Measurements from ENCODE around the gene TTBK1. TPM values are rescaled to one million over a fixed set of nuclear protein-coding genes. Genes with fewer than 3 reads are reported as not detected.

Gene TTBK1
- polyA plus RNA-seq, 1 of the 3 experiments (the other 2 are of a cell fraction) = 0.94 TPM

DNA sequence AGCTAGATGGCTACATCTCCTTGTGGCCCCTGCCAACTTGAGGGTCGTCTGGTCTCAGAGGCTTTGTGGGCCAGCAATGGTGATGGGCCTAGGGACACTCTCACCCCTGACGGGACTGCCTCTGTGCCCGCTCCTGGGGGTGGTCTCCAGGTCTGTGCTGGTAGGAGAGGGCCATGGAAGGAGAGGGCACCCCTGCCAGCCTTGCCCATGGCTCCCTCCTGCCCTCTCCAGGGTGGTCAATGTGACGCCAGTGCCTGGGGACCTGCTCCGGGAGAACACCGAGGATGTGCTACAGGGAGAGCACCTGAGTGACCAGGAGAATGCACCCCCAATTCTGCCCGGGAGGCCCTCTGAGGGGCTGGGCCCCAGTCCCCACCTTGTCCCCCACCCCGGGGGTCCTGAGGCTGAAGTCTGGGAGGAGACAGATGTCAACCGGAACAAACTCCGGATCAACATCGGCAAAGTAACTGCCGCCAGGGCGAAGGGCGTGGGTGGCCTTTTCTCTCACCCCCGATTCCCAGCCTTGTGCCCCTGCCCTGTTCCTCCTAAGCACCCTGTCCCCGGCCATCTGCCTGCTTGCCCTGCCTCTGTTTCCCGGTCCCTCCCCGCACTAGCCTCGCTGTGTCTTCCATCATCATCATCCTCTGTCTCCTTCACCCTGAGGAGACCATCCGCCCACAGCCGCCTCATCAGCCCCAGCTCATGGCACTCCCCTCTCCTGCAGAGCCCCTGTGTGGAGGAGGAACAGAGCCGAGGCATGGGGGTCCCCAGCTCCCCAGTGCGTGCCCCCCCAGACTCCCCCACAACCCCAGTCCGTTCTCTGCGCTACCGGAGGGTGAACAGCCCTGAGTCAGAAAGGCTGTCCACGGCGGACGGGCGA, 15.8 kb downstream of the TTBK1 start:
- no peaks in the 10 kb centered on the region for H3K9me2 ChIP-seq
- ChIA-PET POLR2A (interaction anchor here (1.3 kb wide), 1 partner anchor 9 kb away, joined by 3 read pairs; no protein-coding TSS in a partner anchor), CTCF (interaction anchor here (1.5 kb wide), 1 partner anchor 30 kb away, joined by 5 read pairs; the partner anchor contains the start of gene DNPH1)
- no peaks in the 10 kb centered on the region for H3K9me3 ChIP-seq
- no peak overlapping the region for H3K4me2 ChIP-seq
- H3K4me1 ChIP-seq (ENCODE audit: control insufficient read depth in 1 of 2, insufficient read depth in 2 of 2, low read depth in 1 of 2, low read length in 1 of 2) = no peaks in the 10 kb centered on the region
- TF ChIP-seq, protein P1, sequence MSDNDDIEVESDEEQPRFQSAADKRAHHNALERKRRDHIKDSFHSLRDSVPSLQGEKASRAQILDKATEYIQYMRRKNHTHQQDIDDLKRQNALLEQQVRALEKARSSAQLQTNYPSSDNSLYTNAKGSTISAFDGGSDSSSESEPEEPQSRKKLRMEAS (IDR thresholded peaks at IDR 0.05; ENCODE audit: low read depth) = no peak
- TF ChIP-seq POLR2AphosphoS5 (IDR thresholded peaks at IDR 0.05; ENCODE audit: low read depth, low read length) = no peak
- TF ChIP-seq GABPA (IDR thresholded peaks at IDR 0.05; ENCODE audit: low read depth) = no peak
- no peak for TF ChIP-seq RFX5 (IDR thresholded peaks at IDR 0.05; ENCODE audit: low read length)
- TF ChIP-seq TAF1 (IDR thresholded peaks at IDR 0.05; ENCODE audit: borderline replicate concordance, low read depth, low read length) = no peak
- TF ChIP-seq FOXJ3 (CRISPR knock-in tag; IDR thresholded peaks at IDR 0.05) = no peak
- TF ChIP-seq NRF1 (IDR thresholded peaks at IDR 0.05; ENCODE audit: low read depth, low read length) = no peak
- TF ChIP-seq ELF1 (IDR thresholded peaks at IDR 0.05) = no peak
- TF ChIP-seq RCOR1 (IDR thresholded peaks at IDR 0.05; ENCODE audit: low read length) = no peak
- no peak for TF ChIP-seq FOSL2 (IDR thresholded peaks at IDR 0.05; ENCODE audit: borderline replicate concordance, low read depth)
- TF ChIP-seq SIN3A (IDR thresholded peaks at IDR 0.05; ENCODE audit: borderline replicate concordance, low read depth, low read length) = no peak
- no peak for TF ChIP-seq RXRA (IDR thresholded peaks at IDR 0.05; ENCODE audit: borderline replicate concordance, low read depth)
- TF ChIP-seq, protein P2, sequence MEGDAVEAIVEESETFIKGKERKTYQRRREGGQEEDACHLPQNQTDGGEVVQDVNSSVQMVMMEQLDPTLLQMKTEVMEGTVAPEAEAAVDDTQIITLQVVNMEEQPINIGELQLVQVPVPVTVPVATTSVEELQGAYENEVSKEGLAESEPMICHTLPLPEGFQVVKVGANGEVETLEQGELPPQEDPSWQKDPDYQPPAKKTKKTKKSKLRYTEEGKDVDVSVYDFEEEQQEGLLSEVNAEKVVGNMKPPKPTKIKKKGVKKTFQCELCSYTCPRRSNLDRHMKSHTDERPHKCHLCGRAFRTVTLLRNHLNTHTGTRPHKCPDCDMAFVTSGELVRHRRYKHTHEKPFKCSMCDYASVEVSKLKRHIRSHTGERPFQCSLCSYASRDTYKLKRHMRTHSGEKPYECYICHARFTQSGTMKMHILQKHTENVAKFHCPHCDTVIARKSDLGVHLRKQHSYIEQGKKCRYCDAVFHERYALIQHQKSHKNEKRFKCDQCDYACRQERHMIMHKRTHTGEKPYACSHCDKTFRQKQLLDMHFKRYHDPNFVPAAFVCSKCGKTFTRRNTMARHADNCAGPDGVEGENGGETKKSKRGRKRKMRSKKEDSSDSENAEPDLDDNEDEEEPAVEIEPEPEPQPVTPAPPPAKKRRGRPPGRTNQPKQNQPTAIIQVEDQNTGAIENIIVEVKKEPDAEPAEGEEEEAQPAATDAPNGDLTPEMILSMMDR (IDR thresholded peaks at IDR 0.05) = no peak
- no peak for TF ChIP-seq YY1 (IDR thresholded peaks at IDR 0.05; ENCODE audit: low read depth)
- TF ChIP-seq, protein P3, sequence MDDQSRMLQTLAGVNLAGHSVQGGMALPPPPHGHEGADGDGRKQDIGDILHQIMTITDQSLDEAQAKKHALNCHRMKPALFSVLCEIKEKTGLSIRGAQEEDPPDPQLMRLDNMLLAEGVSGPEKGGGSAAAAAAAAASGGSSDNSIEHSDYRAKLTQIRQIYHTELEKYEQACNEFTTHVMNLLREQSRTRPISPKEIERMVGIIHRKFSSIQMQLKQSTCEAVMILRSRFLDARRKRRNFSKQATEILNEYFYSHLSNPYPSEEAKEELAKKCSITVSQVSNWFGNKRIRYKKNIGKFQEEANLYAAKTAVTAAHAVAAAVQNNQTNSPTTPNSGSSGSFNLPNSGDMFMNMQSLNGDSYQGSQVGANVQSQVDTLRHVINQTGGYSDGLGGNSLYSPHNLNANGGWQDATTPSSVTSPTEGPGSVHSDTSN (IDR thresholded peaks at IDR 0.05) = no peak
- no peak for TF ChIP-seq MEF2A (IDR thresholded peaks at IDR 0.05; ENCODE audit: borderline replicate concordance, low read depth)
- TF ChIP-seq, protein P4, sequence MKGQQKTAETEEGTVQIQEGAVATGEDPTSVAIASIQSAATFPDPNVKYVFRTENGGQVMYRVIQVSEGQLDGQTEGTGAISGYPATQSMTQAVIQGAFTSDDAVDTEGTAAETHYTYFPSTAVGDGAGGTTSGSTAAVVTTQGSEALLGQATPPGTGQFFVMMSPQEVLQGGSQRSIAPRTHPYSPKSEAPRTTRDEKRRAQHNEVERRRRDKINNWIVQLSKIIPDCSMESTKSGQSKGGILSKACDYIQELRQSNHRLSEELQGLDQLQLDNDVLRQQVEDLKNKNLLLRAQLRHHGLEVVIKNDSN (IDR thresholded peaks at IDR 0.05; ENCODE audit: borderline replicate concordance, low read depth) = no peak
- no peaks in the 10 kb centered on the region for H3K36me3 ChIP-seq (replicated peaks in 1 of 2; ENCODE audit: control insufficient read depth in 1 of 2, insufficient read depth in 2 of 2, low read length in 1 of 2)
- no peaks in the 10 kb centered on the region for H4K20me1 ChIP-seq (ENCODE audit: insufficient read depth)
- no peak overlapping the region for H3K27ac ChIP-seq (ENCODE audit: low read depth in 2 of 2, low read length in 1 of 2)
- H3K27me3 ChIP-seq (ENCODE audit: insufficient read depth) = no peaks in the 10 kb centered on the region
- H3F3A ChIP-seq (replicated peaks; ENCODE audit: insufficient read depth) = no peaks in the 10 kb centered on the region
- 86% methylated on average over 20 of the region's 30 CpGs for WGBS (ENCODE audit: low lambda C conversion rate)
- no peak overlapping the region for H2AFZ ChIP-seq (ENCODE audit: low read depth)
- no peak overlapping the region for H3K4me3 ChIP-seq (ENCODE audit: low read depth in 2 of 2, low read length in 1 of 2)
- no peak overlapping the region for H3K9ac ChIP-seq
- no peaks in the 10 kb centered on the region for H3K79me2 ChIP-seq (ENCODE audit: insufficient read depth)
- DNase-seq = no peak
